ENCODE measurements around the gene BHLHE23.

Gene BHLHE23

DNA sequence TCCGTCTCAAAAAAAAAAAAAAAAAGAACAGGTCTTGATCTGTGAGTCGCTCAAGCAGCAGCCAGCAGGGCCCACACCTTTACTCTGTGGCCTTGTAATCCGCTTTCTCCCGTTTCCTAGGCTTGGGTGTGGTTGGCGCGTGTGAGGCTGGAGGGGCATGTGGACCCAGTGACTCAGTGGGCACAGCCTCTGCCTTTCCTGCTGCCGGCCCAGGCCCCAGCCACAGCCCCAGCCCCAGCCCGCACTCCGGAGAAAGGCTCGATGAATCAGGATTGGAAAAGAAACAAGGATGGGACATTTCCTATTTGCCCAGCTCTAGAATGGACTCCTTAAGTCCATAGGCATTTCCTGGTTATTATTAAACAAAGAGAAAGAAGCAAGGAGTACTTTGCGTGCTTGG, 4.3 kb downstream of the BHLHE23 start:
- TF ChIP-seq, protein P1, sequence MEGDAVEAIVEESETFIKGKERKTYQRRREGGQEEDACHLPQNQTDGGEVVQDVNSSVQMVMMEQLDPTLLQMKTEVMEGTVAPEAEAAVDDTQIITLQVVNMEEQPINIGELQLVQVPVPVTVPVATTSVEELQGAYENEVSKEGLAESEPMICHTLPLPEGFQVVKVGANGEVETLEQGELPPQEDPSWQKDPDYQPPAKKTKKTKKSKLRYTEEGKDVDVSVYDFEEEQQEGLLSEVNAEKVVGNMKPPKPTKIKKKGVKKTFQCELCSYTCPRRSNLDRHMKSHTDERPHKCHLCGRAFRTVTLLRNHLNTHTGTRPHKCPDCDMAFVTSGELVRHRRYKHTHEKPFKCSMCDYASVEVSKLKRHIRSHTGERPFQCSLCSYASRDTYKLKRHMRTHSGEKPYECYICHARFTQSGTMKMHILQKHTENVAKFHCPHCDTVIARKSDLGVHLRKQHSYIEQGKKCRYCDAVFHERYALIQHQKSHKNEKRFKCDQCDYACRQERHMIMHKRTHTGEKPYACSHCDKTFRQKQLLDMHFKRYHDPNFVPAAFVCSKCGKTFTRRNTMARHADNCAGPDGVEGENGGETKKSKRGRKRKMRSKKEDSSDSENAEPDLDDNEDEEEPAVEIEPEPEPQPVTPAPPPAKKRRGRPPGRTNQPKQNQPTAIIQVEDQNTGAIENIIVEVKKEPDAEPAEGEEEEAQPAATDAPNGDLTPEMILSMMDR (IDR thresholded peaks at IDR 0.05; ENCODE audit: low read depth, low read length, missing control alignments): no peak
- no peak for DNase-seq (ENCODE audit: extremely low read depth, low read depth)
- no peak overlapping the region for H3K4me3 ChIP-seq (replicated peaks; ENCODE audit: low read depth, low read length)

DNA sequence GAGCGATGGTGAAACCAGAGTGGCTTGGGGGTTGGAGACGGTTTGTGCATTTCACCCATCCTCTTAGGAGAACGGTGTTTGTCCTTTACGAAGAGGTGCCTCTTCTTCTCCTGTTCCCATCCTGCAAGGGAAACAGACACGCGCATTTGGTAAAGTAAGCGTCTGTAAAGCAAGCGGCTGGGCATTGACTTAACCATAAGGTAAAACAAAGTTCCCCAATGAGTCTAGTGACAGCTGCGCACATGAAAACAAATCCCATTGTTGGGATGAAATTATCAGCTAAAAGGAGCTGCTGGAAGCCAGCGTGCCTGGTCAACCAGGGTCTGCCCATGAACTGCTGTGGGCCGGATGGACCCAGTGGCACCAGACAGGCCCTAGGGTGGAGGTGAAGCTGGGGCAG, 5.8 kb downstream of the BHLHE23 start:
- DNase-seq (ENCODE audit: extremely low read depth, low read depth): no peak
- H3K4me3 ChIP-seq (replicated peaks; ENCODE audit: low read depth, low read length): no peak overlapping the region
- TF ChIP-seq, protein P1 (IDR thresholded peaks at IDR 0.05; ENCODE audit: low read depth, low read length, missing control alignments): no peak

DNA sequence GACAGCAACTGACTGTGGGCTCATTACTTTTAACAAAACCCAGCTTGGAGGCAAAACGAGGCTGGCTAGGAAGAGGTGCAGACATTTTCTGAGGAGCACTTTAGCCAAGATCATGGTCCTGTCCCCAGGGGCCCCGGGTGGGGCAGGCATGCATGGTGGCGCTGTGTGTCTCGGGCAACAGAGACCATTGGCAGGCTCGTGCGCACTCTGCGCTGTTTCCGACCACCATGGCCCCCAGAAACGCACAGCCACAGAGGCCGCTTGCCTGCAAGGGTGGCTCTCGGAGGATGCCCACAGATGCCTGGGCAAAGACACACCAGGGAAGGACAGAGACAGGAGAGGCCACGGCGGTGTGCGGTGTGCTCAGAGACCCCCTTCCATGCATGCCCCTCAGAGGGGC, 6.7 kb downstream of the BHLHE23 start:
- TF ChIP-seq, protein P1 (IDR thresholded peaks at IDR 0.05; ENCODE audit: low read depth, low read length, missing control alignments): no peak
- no peak for DNase-seq (ENCODE audit: extremely low read depth, low read depth)
- no peak overlapping the region for H3K4me3 ChIP-seq (replicated peaks; ENCODE audit: low read depth, low read length)

DNA sequence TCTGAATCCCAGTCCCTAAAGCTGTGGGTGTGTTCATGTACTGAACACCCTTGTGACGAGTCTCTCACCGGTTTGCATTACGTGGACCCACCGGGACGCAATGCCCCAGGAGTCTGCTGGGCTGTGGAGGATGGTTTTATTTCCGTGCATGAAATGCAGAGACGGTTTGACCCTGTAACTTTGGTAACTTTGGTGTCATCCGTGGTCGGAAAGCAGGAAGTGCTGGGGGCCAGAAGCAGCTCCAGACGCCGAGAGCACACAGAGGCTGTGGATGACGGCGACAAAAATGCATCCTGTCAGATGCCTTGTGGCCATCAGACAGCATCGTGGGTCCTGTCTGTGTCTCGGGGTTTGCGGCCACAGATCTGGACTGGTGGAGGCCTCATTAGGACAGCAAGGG, 7.2 kb downstream of the BHLHE23 start:
- DNase-seq (ENCODE audit: extremely low read depth, low read depth): no peak
- TF ChIP-seq, protein P1 (IDR thresholded peaks at IDR 0.05; ENCODE audit: low read depth, low read length, missing control alignments): no peak
- H3K4me3 ChIP-seq (replicated peaks; ENCODE audit: low read depth, low read length): no peak overlapping the region

GRCh38 chr20:62998449-62998848, 8.3 kb downstream of the BHLHE23 start:
- TF ChIP-seq, protein P1 (IDR thresholded peaks at IDR 0.05; ENCODE audit: low read depth, low read length, missing control alignments): no peak
- no peak for DNase-seq (ENCODE audit: extremely low read depth, low read depth)
- H3K4me3 ChIP-seq (replicated peaks; ENCODE audit: low read depth, low read length): no peak overlapping the region

- TF ChIP-seq, protein P1 (IDR thresholded peaks at IDR 0.05; ENCODE audit: low read depth, low read length, missing control alignments): no peak
- no peak overlapping the region for H3K4me3 ChIP-seq (replicated peaks; ENCODE audit: low read depth, low read length)
- no peak for DNase-seq (ENCODE audit: extremely low read depth, low read depth)
Observed at GRCh38 chr20:62997417-62998035, 9.2 kb downstream of the BHLHE23 start.

GRCh38 chr20:62996596-62996982, 10.2 kb downstream of the BHLHE23 start:
- DNase-seq (ENCODE audit: extremely low read depth, low read depth): no peak
- TF ChIP-seq, protein P1 (IDR thresholded peaks at IDR 0.05; ENCODE audit: low read depth, low read length, missing control alignments): no peak
- no peak overlapping the region for H3K4me3 ChIP-seq (replicated peaks; ENCODE audit: low read depth, low read length)

Measured in HFF-Myc (cell line).